H1 (cell line): ENCODE results near the gene SMG9. TPM values are rescaled to one million over a fixed set of nuclear protein-coding genes. Genes with fewer than 3 reads are reported as not detected.

Source experiments
- CTCF ChIA-PET: fragments of 300-600 bp; sonication (Branson Sonifier 250); formaldehyde crosslinking; loops from one replicate; lab custom pipeline; 2021; ENCODE audit not compliant: partially characterized antibody; lab: Charles Lee
- POLR2A ChIA-PET: fragments of 300-600 bp; sonication (Branson Sonifier 250); formaldehyde crosslinking; loops from one replicate; lab custom pipeline; 2021; ENCODE audit warnings: inconsistent platforms; ENCODE audit not compliant: partially characterized antibody; lab: Charles Lee
- DNase-seq, 2 experiments: peaks; one replicate each; pipeline versions ENCODE4 v3.0.0 to v3.0.0-alpha.2; 2010 to 2022; ENCODE audit warnings: low spot score in 2 of 2, low read depth in 1 of 2, mixed read lengths in 1 of 2
- FAIRE-seq: peaks from 2 replicates; lab custom pipeline; 2011; peaks lifted over from hg19 to GRCh38; lab: Jason Lieb, UNC
- H2AFZ ChIP-seq: 2 replicates; pipeline ENCODE4 v1.8.1; 2012; ENCODE audit warnings: low read length, inconsistent platforms
- H2AK5ac ChIP-seq: 2 replicates; pipeline ENCODE4 v1.6.1; 2013; ENCODE audit warnings: low read depth, low read length
- H2BK120ac ChIP-seq: replicated peaks from 2 replicates; pipeline ENCODE3; 2013; ENCODE audit warnings: low read depth, low read length, inconsistent platforms
- H2BK12ac ChIP-seq: 2 replicates; pipeline ENCODE4 v1.6.1; 2013; ENCODE audit warnings: low read depth, low read length
- H2BK15ac ChIP-seq: 2 replicates; pipeline ENCODE4 v1.6.1; 2013; ENCODE audit warnings: low read length
- H2BK20ac ChIP-seq: 2 replicates; pipeline ENCODE4 v1.6.1; 2013; ENCODE audit warnings: low read length
- H2BK5ac ChIP-seq: 2 replicates; pipeline ENCODE4 v1.6.1; 2013; ENCODE audit warnings: low read depth, low read length
- H3K14ac ChIP-seq: 2 replicates; pipeline ENCODE4 v1.6.1; 2013; ENCODE audit warnings: inconsistent platforms; ENCODE audit not compliant: insufficient read length
- H3K18ac ChIP-seq: 2 replicates; pipeline ENCODE4 v1.6.1; 2013; ENCODE audit warnings: low read length; ENCODE audit errors: extremely low read depth
- H3K23ac ChIP-seq: 2 replicates; pipeline ENCODE4 v1.6.1; 2013; ENCODE audit warnings: inconsistent platforms; ENCODE audit not compliant: insufficient read length
- H3K23me2 ChIP-seq: 2 replicates; pipeline ENCODE4 v1.6.1; 2013; ENCODE audit warnings: low read depth, low read length
- H3K27ac ChIP-seq: 2 replicates; pipeline ENCODE4 v1.6.1; 2011; ENCODE audit warnings: low read depth, low read length, inconsistent platforms
- H3K27me3 ChIP-seq, 4 experiments: replicated peaks in 1 of 4; 1 replicate in 1 of 4; 2 replicates in 3 of 4; pipeline versions ENCODE4 v1.6.1 to v1.8.1; 2011 to 2013; ENCODE audit warnings: low read length in 3 of 4, mild to moderate bottlenecking in 3 of 4, inconsistent platforms in 2 of 4, mixed read lengths in 2 of 4, moderate library complexity in 1 of 4; ENCODE audit not compliant: control insufficient read depth in 3 of 4, insufficient read depth in 3 of 4; ENCODE audit errors: extremely low read depth in 1 of 4
- H3K36me3 ChIP-seq, 4 experiments: 2 replicates each; pipeline versions ENCODE4 v1.6.1 to v1.8.1; 2011 to 2013; ENCODE audit warnings: mild to moderate bottlenecking in 4 of 4, low read length in 3 of 4, moderate library complexity in 2 of 4, control low read depth in 1 of 4, inconsistent platforms in 1 of 4; ENCODE audit not compliant: insufficient read depth in 4 of 4, control insufficient read depth in 2 of 4
- H3K4ac ChIP-seq: replicated peaks from 2 replicates; pipeline ENCODE3; 2013; ENCODE audit warnings: low read length, low read depth, mixed read lengths, inconsistent platforms; ENCODE audit not compliant: insufficient read length
- H3K4me1 ChIP-seq, 4 experiments: replicated peaks in 1 of 4; 1 replicate in 1 of 4; 2 replicates in 3 of 4; pipeline versions ENCODE4 v1.6.1 to v1.8.1; 2011 to 2013; ENCODE audit warnings: low read length in 3 of 4, inconsistent platforms in 2 of 4, mixed read lengths in 1 of 4; ENCODE audit not compliant: insufficient read depth in 4 of 4, control insufficient read depth in 3 of 4
- H3K4me2 ChIP-seq, 2 experiments: 2 replicates each; pipeline versions ENCODE4 v1.6.1 to v1.8.1; 2011 to 2013; ENCODE audit warnings: low read depth in 2 of 2, low read length in 2 of 2, control low read depth in 1 of 2, inconsistent platforms in 1 of 2, mild to moderate bottlenecking in 1 of 2; ENCODE audit not compliant: insufficient read depth in 1 of 2
- H3K4me3 ChIP-seq, 4 experiments: fragments of 200-600, 300-600 bp in 1 of 4; sonication (generic), shearing (Covaris generic), sonication (Bioruptor Twin) in 1 of 4; 2 replicates each; pipeline versions ENCODE4 v1.5.1 to v1.8.1; 2011 to 2016; ENCODE audit warnings: low read length in 4 of 4, low read depth in 3 of 4, control low read depth in 2 of 4, inconsistent platforms in 2 of 4, mild to moderate bottlenecking in 2 of 4, mixed read lengths in 1 of 4, moderate library complexity in 1 of 4; ENCODE audit not compliant: insufficient read depth in 2 of 4; ENCODE audit errors: extremely low read depth in 1 of 4
- H3K56ac ChIP-seq: replicated peaks from 2 replicates; pipeline ENCODE3; 2013; ENCODE audit warnings: low read depth, mild to moderate bottlenecking, mixed read lengths, low read length, inconsistent platforms; ENCODE audit not compliant: insufficient read length
- H3K79me1 ChIP-seq: 2 replicates; pipeline ENCODE4 v1.6.1; 2013; ENCODE audit warnings: low read depth, low read length, control low read depth
- H3K79me2 ChIP-seq, 2 experiments: 2 replicates each; pipeline versions ENCODE4 v1.6.1 to v1.8.1; 2012 to 2013; ENCODE audit warnings: low read length in 2 of 2, mild to moderate bottlenecking in 2 of 2, inconsistent platforms in 1 of 2; ENCODE audit not compliant: insufficient read depth in 2 of 2, control insufficient read depth in 1 of 2
- H3K9ac ChIP-seq, 4 experiments: replicated peaks in 1 of 4; 1 replicate in 1 of 4; 2 replicates in 3 of 4; pipeline versions ENCODE4 v1.6.1 to v1.8.1; 2011 to 2013; ENCODE audit warnings: low read depth in 3 of 4, low read length in 3 of 4, control low read depth in 2 of 4, mild to moderate bottlenecking in 2 of 4, moderate library complexity in 2 of 4, inconsistent platforms in 1 of 4; ENCODE audit errors: extremely low read depth in 1 of 4
- H3K9me3 ChIP-seq, 2 experiments: 2 replicates each; pipeline versions ENCODE4 v1.6.1 to v1.8.1; 2012 to 2013; ENCODE audit warnings: mild to moderate bottlenecking in 2 of 2, moderate library complexity in 2 of 2, control low read depth in 1 of 2, inconsistent platforms in 1 of 2, low read depth in 1 of 2, low read length in 1 of 2, mixed read lengths in 1 of 2; ENCODE audit not compliant: insufficient read depth in 2 of 2
- H4K20me1 ChIP-seq, 2 experiments: replicated peaks in 1 of 2; 2 replicates each; pipeline versions ENCODE3 to v1.8.1; 2011 to 2013; ENCODE audit warnings: inconsistent platforms in 2 of 2, low read length in 2 of 2, mild to moderate bottlenecking in 1 of 2; ENCODE audit not compliant: insufficient read depth in 2 of 2, control insufficient read depth in 1 of 2
- H4K5ac ChIP-seq: 2 replicates; pipeline ENCODE4 v1.6.1; 2013; ENCODE audit warnings: low read length, low read depth, mixed read lengths, inconsistent platforms; ENCODE audit not compliant: insufficient read length
- H4K8ac ChIP-seq: 2 replicates; pipeline ENCODE4 v1.8.0; 2013; ENCODE audit warnings: mild to moderate bottlenecking, moderate library complexity, low read length, inconsistent platforms; ENCODE audit not compliant: insufficient read depth; ENCODE audit errors: extremely low read depth
- H4K91ac ChIP-seq: replicated peaks from 2 replicates; pipeline ENCODE3; 2013; ENCODE audit warnings: low read length, mixed read lengths, inconsistent platforms; ENCODE audit not compliant: insufficient read length
- ASH2L ChIP-seq: fragments of 200-600, 300-600 bp; sonication (generic); IDR thresholded peaks from one replicate; pipeline ENCODE4 v1.7.1; 2017; ENCODE audit warnings: low read length
- WGBS, 2 experiments: shearing (Covaris generic) in 1 of 2; methylation state at CpG; one replicate each; pipeline versions ENCODE4 v1.1.6 to v1.1.7; 2013 to 2015; ENCODE audit warnings: low lambda C conversion rate in 2 of 2, mixed read lengths in 2 of 2, inconsistent platforms in 1 of 2, low coverage in 1 of 2, missing lambda C conversion rate in 1 of 2; ENCODE audit not compliant: insufficient replicate concordance in 2 of 2, insufficient coverage in 1 of 2, insufficient read length in 1 of 2; ENCODE audit errors: extremely low coverage in 1 of 2, missing lambda C conversion rate in 1 of 2; 5-methylcytosine and 5-hydroxymethylcytosine counted together
- polyA plus RNA-seq, 7 experiments: library from polyadenylated mRNA; depleted of rRNA in 3 of 7; stranded (reverse) in 5 of 7; unstranded in 2 of 7; fragments of >200 nt in 5 of 7; fragments of 200-250 nt in 2 of 7; gene quantifications; 1 replicate in 5 of 7; 2 replicates in 1 of 7; 4 replicates in 1 of 7; pipeline versions ENCODE4 v1.2.1 to v1.2.3, GENCODE V29; 2011 to 2013; ENCODE audit warnings: missing spikeins in 2 of 7, mixed read lengths in 2 of 7
- total RNA-seq: library from RNA; stranded (reverse); fragmentation: NEBNext Ultra II Directional; extraction: Animal tissue kit (Norgen Biotek cat#: 25700); gene quantifications from 2 replicates; pipeline ENCODE4 v1.2.1, GENCODE V29; 2021

Gene SMG9
- total and polyA plus RNA-seq, 2 of the 8 experiments (the other 6 are each of a cell fraction or from before 2014, with no cell fraction given) = 20.4 to 28.7 TPM

- no peak for TF ChIP-seq ASH2L
- TF ChIP-seq, all 59 proteins: peak for 0
- Histone ChIP-seq H3K23ac (no peak overlapping the region), H3K79me1 (no peaks in the 10 kb centered on the region; the same call in 1 of the 2 replicates), H2BK12ac (no peak overlapping the region), H4K20me1 (peaks cover 0 to 4% of the 10 kb centered on the region in 2 experiments), H3K4me1 (peaks cover 0 to 13% (median 6%) of the 10 kb centered on the region in 4 experiments; a peak in 6 of 7 replicates), H4K8ac (peak overlapping the region; percentile 9; the same call in 1 of the 2 replicates), H3K36me3 (no peaks in the 10 kb centered on the region), H3K27ac (no peak overlapping the region), H2BK20ac (no peak overlapping the region), H4K91ac (no peak overlapping the region), H4K5ac (no peak overlapping the region), H3K56ac (no peak overlapping the region), H2BK15ac (no peak overlapping the region), H3K79me2 (no peaks in the 10 kb centered on the region), H3K4ac (no peak overlapping the region), H3K4me2 (no peak overlapping the region), H3K9me3 (no peaks in the 10 kb centered on the region), H3K9ac (no peak overlapping the region), H3K14ac (no peak overlapping the region), H3K18ac (no peak overlapping the region), H2AK5ac (no peak overlapping the region), H2BK120ac (no peak overlapping the region), H3K23me2 (peaks cover 6% of the 10 kb centered on the region; the same call in 1 of the 2 replicates), H2BK5ac (0 out of 2 replicates have a peak overlapping the region, but pooled peaks have one; percentile 8), H3K27me3 (peaks cover 0 to 7% (median 5%) of the 10 kb centered on the region in 4 experiments; a peak in 5 of 7 replicates), H2AFZ (no peak overlapping the region), H3K4me3 (no peak overlapping the region)
- DNase-seq (no peak), FAIRE-seq (no peak)
- CTCF ChIA-PET = interaction anchor here (0.6 to 37.0 kb wide), 8 partner anchors 18 to 117 kb away, joined by 3 to 703 read pairs (median 3); partner anchors contain the start of gene SMG9
- POLR2A ChIA-PET = interaction anchor here (1.0 kb wide), 1 partner anchor 23 kb away, joined by 3 read pairs; no protein-coding TSS in a partner anchor
- 85% methylated on average over 16 of the region's 16 CpGs; no CpG with 5 or more reads in 1 of the 2 experiments for WGBS, 2 experiments
Observed at GRCh38 chr19:43779147-43779819, 24.5 kb upstream of the SMG9 start.
